ENCODE measurements around the gene PSTPIP2.
"Not testable (repeated sequence)": the region's sequence is repeated elsewhere in the genome, so short reads cannot be mapped to it uniquely, and the experiment has no call there.

Gene PSTPIP2

DNA sequence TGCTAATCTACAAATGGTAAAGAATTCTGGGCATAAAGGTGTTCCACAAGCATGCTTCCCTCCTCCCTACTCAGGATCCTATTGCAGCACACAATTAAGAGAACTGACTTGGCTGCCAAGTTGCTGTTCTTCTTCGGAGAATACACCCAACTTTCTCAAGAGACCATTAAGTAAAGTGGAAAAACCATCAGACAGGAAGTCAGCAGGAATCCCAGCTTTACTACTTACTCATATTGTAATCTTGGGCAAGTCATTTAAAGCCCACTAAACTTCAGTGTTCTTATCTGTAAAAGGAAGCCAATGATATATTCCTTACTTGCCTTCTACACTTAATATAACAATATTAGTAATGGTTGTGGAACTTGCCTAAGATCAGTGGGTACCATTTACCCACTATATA is 37.8 kb downstream of the PSTPIP2 start:
- DNase-seq = no peak

GRCh38 chr18:46031741-46032140 is 40.3 kb downstream of the PSTPIP2 start:
- no peak for DNase-seq

DNA sequence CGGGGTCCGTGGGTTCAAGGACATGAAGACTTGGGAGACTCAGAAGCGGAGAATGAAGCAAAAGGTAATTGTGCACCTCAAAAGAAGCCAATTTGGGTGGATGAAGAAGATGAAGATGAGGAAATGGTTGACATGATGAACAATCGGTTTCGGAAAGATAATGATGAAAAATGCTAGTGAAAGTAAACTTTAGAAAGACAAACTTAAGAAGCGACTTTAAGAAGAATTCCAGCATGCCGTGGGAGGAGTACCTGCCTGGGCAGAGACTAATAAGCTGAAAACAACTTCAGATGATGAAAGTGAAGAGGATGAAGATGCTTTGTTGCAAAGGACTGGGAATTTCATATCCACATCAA is 43.5 kb downstream of the PSTPIP2 start:
- DNase-seq = no peak

DNA sequence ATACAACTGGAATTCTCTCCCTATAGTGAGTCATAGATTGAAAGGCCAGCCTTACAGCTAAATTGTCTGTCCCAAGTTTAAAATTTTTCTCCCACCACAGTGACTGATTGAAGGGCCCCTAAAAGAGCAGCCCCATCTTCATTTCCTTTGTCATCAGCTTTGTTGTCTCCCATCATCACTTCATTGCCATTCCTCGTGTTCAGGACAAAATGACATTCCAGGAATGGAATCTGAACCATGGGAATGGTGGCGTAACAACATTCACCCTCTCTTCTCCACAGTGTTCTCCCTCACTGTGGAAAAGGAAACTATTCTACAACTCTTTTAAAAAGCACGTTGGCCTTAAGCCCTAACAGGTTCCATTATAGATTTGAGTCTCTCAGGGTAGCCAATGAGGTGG is 52.1 kb downstream of the PSTPIP2 start:
- DNase-seq = peak; percentile 28

DNA sequence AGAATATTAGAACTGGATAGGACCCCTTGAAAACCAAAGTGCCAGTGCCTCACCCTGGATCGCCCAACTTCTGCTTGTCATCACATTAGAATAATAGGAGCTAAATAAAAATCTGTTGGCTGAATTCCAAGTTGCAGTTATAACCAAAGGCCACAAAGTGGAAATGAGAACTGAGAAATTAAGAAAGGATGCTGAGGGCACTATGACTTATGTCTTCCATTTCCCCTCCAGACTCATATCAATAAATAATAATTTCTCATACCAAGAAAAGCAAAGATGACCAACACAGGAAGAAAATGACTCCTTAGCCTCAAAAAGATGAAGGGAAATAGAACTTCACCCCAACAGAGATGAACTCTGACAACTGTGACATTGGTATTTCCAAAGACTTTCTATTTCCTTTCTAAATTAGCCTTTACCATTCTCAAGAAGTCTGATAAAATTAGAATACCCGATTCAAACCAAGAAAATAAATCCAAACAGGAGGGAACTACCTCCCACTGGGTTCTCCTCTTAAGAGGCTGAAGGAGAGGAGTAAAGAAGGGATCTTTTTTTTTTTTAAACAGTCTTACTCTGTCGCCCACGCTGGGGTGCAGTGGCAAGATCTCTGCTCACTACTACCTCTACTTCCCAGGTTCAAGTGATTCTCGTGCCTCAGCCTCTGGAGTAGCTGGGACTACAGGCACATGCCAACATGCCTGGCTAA is 58.4 kb downstream of the PSTPIP2 start:
- DNase-seq = no peak

DNA sequence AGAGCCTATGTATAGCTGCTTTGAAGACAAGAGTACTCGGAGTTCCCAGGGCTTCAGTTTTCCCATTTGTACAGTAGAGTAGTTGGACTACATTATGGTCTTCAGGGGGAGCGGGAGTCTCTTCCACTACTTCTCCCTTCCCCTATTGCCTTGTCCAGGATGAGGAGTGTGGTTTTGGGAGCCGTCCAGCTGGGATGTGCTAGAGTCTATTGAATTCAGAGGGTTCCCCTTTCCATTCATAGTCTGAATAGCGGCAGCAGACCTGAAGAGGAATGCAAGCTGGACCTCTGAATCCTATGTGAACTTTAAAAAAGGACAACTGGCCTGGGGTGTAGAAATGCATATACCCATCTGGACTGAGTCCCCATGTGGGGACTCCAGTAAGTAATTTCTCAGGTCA is 61.4 kb downstream of the PSTPIP2 start:
- DNase-seq = no peak

- no peak for DNase-seq
These were observed 62.0 kb downstream of the PSTPIP2 start for GRCh38 chr18:46010050-46010449.

DNA sequence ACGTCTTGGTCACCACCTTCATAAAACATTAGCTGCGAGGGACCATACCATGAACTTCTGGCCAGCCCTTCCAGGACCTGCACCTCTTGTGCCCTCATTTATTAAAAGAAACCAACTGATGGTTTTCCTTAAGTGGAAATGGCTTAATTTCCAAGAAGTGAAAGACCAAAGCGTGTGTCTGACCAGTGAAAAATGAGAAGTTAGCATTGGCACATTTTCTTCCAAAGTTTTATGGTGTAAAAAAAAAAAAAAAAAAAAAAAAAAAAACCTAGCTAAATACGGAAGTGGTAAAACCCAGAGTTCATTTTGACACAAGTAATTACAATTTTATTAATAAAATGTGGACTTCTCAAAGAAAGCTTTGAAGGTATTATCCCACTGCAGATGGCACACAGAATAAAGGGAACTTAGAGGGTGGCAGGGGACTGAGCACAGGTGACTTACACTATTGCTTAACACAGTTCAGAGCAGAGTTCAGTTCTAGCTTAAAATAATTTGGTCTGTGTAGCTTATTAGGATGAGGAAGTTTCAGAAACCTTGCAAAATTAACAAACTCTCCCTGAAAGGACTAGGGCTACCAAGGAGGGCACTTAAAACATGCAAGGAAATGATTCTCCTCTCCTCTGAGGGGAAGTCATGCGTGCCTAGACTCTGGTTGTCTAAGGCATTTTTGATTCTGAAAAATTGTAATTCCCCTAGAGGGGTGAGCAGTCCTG is 62.8 kb downstream of the PSTPIP2 start:
- no peak for DNase-seq

DNA sequence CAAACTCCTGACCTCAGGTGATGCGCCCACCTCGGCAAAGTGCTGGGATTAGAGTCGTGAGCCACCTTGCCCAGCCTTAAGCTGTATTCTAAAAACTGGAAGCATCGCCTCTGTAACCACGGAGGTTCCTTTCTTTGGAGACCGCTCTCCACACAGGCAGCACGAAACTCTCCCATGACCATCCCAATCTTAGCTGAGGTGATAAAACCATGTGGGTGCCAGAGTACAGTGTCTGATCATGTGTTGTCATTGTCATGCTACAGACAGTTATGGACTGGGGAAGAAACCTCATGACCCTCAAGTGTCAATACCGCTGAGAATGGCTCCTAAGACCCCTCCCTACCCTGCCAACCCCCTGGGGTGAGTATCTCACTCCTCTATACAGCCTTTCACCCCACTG is 63.5 kb downstream of the PSTPIP2 start:
- no peak for DNase-seq

GRCh38 chr18:46007165-46007564 is 64.9 kb downstream of the PSTPIP2 start:
- DNase-seq = no peak

- no peak for DNase-seq
These were observed 69.1 kb downstream of the PSTPIP2 start for GRCh38 chr18:46002934-46003333.

DNA sequence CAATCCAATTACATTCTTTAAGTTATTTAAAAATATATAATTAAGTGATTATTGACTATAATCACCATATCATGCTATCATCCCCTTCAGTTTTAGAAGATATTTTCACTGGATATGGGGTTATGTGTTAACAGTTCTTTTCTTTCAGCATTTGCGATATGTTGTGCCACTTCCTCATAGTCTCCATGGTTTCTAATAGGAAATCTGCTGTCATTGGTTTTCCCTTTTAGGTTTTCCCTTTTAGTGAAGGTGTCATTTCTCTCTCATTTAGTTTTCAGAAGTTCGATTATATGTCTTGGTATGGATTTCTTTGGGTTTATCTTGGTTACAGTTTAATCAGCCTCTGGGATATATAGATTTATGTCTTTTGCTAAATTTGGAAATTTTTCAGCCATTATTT is 70.2 kb downstream of the PSTPIP2 start:
- DNase-seq = no peak

DNA sequence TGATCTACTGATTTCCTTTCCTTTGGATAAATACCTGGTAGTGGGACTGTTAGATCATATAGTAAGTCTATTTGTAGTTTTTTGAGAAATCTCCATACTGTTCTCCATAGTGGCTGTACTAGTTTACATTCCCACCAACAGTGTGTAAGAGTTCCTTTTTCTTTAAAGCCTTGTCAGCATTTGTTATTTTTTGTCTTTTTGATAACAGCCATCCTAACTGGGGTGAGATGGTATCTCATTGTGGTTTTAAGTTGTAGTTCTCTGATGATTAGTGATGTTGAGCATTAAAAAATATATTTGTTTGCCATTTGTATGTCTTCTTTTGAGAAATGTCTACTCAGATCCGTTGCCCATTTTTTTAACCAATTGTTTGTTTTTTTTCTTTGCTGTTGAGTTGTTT is 71.0 kb downstream of the PSTPIP2 start:
- DNase-seq = no peak

- no peak for DNase-seq
These were observed 72.5 kb downstream of the PSTPIP2 start for GRCh38 chr18:45999536-45999935.

GRCh38 chr18:45998244-45998643 is 73.8 kb downstream of the PSTPIP2 start:
- no peak for DNase-seq

DNA sequence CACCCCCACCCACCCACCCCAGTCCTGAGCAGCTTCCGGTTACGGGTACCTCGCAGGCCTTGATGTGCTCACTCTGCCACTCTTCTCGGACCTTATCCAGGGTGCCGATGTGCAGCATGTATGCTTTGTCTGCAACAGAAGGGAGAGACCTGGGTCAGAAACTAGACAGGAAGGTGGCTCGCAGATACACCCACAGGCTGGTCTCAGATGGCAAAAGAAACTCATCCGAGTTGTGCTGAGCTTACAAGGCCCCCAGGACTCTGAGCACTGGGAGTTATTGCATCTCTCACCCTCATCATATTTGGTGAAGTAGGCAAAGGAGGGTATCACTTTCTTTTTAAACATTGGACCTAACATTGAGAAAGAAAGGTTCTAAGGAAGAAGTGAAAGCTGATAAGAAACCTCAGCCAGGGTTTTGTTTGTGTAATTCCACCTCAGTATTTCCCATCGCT is 74.3 kb downstream of the PSTPIP2 start:
- DNase-seq = no peak

GRCh38 chr18:45995461-45995860 is 76.6 kb downstream of the PSTPIP2 start:
- DNase-seq = no peak

- peak; percentile 94 for DNase-seq
These were observed 78.6 kb downstream of the PSTPIP2 start for GRCh38 chr18:45993438-45993837.

- not testable (repeated sequence) for DNase-seq
These were observed 79.5 kb downstream of the PSTPIP2 start for GRCh38 chr18:45992527-45992926.

DNA sequence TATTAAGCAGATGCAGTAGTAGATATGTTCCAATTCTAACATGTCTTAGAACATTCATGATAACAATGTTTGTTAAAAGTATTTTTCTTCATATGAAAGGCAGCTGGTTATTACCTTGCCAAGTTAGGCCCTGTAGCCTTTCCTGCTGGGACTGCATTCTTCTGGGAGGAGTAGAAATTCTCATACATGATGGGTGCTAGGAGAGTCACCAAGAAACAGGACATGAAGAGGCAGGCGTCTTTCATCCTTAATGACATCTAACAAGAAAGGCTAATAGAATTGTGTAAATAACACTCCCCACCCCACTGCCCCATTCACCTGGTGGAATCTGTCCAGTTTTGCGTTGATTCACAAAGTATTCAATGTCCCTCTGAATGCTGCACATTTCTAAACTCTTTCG is 80.3 kb downstream of the PSTPIP2 start:
- DNase-seq = no peak

DNA sequence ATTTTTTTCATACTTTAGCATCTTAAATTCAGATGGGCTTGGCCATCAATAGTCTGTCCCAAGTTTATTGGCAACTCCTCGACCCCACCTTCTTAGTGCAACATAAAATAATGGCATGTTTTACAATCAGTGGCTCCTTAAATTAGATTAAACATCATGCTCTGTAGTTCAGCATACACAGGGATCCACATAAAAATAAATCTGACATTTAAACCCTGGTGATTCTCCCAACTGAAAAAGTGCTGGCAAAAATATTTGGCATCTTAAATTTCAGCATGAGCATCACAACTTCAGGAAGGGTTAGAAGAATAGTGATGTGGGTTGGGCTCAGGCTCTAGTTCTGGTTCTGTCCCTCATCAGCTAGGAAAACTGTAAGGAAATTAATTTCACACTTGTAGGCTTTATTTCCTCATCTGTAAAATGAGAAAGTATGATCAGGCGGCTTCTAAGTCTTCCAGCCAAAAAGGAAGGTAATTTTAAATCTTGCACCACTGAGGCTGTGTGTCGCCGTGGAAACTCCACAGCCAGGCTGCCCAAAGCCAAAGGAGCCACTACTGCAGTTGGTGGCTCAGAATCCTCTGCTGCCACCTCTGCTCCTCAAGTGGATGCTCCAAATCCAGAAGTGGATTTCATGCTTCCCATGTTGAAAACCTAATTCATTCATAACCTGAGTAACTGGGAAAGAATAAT is 87.4 kb downstream of the PSTPIP2 start:
- DNase-seq = no peak

DNA sequence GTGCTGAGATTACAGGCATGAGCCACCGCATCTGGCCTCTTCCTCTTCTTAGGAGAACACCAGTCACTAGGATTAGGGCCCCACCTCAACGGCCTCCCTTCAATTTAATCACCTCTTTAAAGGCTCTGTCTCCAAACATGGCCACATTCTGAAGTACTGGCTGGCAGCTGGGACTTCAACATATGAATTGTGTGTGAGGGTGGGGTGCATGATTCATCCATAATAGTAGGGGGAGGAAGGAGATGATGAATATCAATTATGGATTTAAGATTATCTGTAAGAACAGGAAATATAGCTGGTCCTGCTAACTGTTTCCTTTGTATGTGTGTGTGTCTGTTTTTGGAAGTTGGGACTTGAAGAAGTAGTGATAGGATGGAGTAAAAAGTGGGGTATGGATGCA is 90.2 kb downstream of the PSTPIP2 start:
- no peak for DNase-seq

DNA sequence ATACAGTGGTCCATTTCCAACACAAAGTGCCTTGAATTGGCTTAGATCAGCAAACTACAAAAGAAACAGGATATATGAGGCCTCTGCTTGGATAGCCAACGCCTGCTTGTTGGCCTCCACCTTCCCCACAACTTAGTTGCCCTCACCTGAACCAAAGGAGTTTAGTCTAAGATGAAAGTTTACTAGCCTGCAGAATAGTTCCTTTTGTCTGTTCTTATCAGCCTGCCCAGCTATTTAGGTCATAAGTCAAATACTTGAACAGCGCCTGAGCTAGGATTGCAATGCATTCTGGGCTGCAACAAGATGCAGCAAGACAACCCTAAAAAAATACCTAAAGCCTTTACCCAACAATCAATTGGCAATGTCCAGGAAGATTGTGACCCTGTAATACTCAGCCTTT is 91.8 kb downstream of the PSTPIP2 start:
- DNase-seq = no peak

GRCh38 chr18:45978084-45978483 is 94.0 kb downstream of the PSTPIP2 start:
- no peak for DNase-seq
